MM.1S (cell line): ENCODE data around the gene WIF1.

Experiments used
- DNase-seq: peaks from one replicate; pipeline ENCODE4 v3.0.0-alpha.2; 2015
- H2AFZ ChIP-seq: fragments of 300-600 bp; sonication (generic); 2 replicates; pipeline ENCODE4 v1.6.0; 2016; ENCODE audit warnings: antibody characterized with exemption, low read length
- H3F3A ChIP-seq: fragments of 300-600 bp; sonication (generic); 2 replicates; pipeline ENCODE4 v1.6.1; 2016; ENCODE audit warnings: mild to moderate bottlenecking, antibody characterized with exemption, low read length, moderate library complexity, mixed read lengths; ENCODE audit not compliant: insufficient read depth
- H3K27ac ChIP-seq: fragments of 300-600 bp; sonication (generic); 2 replicates; pipeline ENCODE4 v1.5.1; 2016; ENCODE audit warnings: mild to moderate bottlenecking, low read length
- H3K27me3 ChIP-seq: fragments of 300-600 bp; sonication (generic); replicated peaks from 2 replicates; pipeline ENCODE4 v1.6.0; 2016; ENCODE audit warnings: low read length; ENCODE audit not compliant: insufficient read depth
- H3K36me3 ChIP-seq: fragments of 300-600 bp; sonication (generic); replicated peaks from 2 replicates; pipeline ENCODE4 v1.6.1; 2016; ENCODE audit warnings: mild to moderate bottlenecking, low read length, mixed read lengths; ENCODE audit not compliant: insufficient read depth
- H3K4me1 ChIP-seq: fragments of 300-600 bp; sonication (generic); 2 replicates; pipeline ENCODE4 v1.6.1; 2016; ENCODE audit warnings: low read length, mixed read lengths
- H3K4me2 ChIP-seq: fragments of 300-600 bp; sonication (generic); 2 replicates; pipeline ENCODE4 v1.6.0; 2016; ENCODE audit warnings: low read depth, low read length
- H3K4me3 ChIP-seq: fragments of 300-600 bp; sonication (generic); 2 replicates; pipeline ENCODE4 v1.5.1; 2016; ENCODE audit warnings: low read length, mixed read lengths
- H3K79me2 ChIP-seq: fragments of 300-600 bp; sonication (generic); 2 replicates; pipeline ENCODE4 v1.6.1; 2016; ENCODE audit warnings: mixed run types, low read length, mixed read lengths
- H3K9ac ChIP-seq: fragments of 300-600 bp; sonication (generic); 2 replicates; pipeline ENCODE4 v1.6.1; 2016; ENCODE audit warnings: low read length, mixed read lengths
- H3K9me2 ChIP-seq: fragments of 300-600 bp; sonication (generic); replicated peaks from 2 replicates; pipeline ENCODE4 v1.6.1; 2016; ENCODE audit warnings: mild to moderate bottlenecking, low read length, mixed read lengths; ENCODE audit not compliant: insufficient read depth
- H3K9me3 ChIP-seq: fragments of 300-600 bp; sonication (generic); replicated peaks from 2 replicates; pipeline ENCODE4 v1.6.1; 2016; ENCODE audit warnings: mild to moderate bottlenecking, low read length, mixed read lengths; ENCODE audit not compliant: insufficient read depth
- H4K20me1 ChIP-seq: fragments of 300-600 bp; sonication (generic); 2 replicates; pipeline ENCODE4 v1.6.1; 2016; ENCODE audit warnings: mild to moderate bottlenecking, low read length, moderate library complexity, mixed read lengths; ENCODE audit not compliant: insufficient read depth
- CTCF ChIP-seq: fragments of 300-600 bp; sonication (generic); IDR thresholded peaks from 2 replicates; pipeline ENCODE4 v1.5.1; 2016; ENCODE audit warnings: antibody characterized with exemption, low read length, mixed read lengths
- EZH2 ChIP-seq: fragments of 300-600 bp; sonication (generic); optimal IDR thresholded peaks from 2 replicates; pipeline ENCODE3; 2017; ENCODE audit warnings: low read depth, mild to moderate bottlenecking, antibody characterized with exemption, low read length, mixed read lengths
- EZH2phosphoT487 ChIP-seq: fragments of 300-600 bp; sonication (generic); IDR thresholded peaks from 2 replicates; pipeline ENCODE4 v1.6.1; 2018; ENCODE audit warnings: antibody characterized with exemption, low read length

The WIF1 gene

GRCh38 chr12:65133879-65134278, 12.8 kb upstream of the WIF1 start:
- Histone ChIP-seq H3K9me2 (no peaks in the 10 kb centered on the region), H3K27me3 (no peaks in the 10 kb centered on the region), H3K9ac (no peak overlapping the region), H3F3A (no peaks in the 10 kb centered on the region), H3K4me3 (no peak overlapping the region), H3K27ac (no peak overlapping the region), H3K4me1 (peaks cover 3% of the 10 kb centered on the region; the same call in 1 of the 2 replicates), H3K79me2 (no peaks in the 10 kb centered on the region), H3K36me3 (no peaks in the 10 kb centered on the region), H2AFZ (no peak overlapping the region), H4K20me1 (no peaks in the 10 kb centered on the region), H3K9me3 (no peaks in the 10 kb centered on the region), H3K4me2 (no peak overlapping the region)
- no peak for DNase-seq
- TF ChIP-seq EZH2 = no peak
- TF ChIP-seq CTCF = no peak
- no peak for TF ChIP-seq EZH2phosphoT487

GRCh38 chr12:65126482-65126881, 5.4 kb upstream of the WIF1 start:
- Histone ChIP-seq H3F3A (no peaks in the 10 kb centered on the region), H3K9me2 (no peaks in the 10 kb centered on the region), H3K79me2 (no peaks in the 10 kb centered on the region), H2AFZ (no peak overlapping the region), H3K9ac (no peak overlapping the region), H3K4me3 (no peak overlapping the region), H3K27me3 (no peaks in the 10 kb centered on the region), H3K36me3 (no peaks in the 10 kb centered on the region), H3K9me3 (no peaks in the 10 kb centered on the region), H4K20me1 (no peaks in the 10 kb centered on the region), H3K4me1 (no peaks in the 10 kb centered on the region), H3K27ac (no peak overlapping the region), H3K4me2 (no peak overlapping the region)
- no peak for TF ChIP-seq EZH2
- no peak for TF ChIP-seq CTCF
- TF ChIP-seq EZH2phosphoT487 = no peak
- DNase-seq = no peak

- no peaks in the 10 kb centered on the region for H4K20me1 ChIP-seq
- no peak overlapping the region for H3K27ac ChIP-seq
Measured at GRCh38 chr12:65125975-65126374, 4.9 kb upstream of the WIF1 start.

More at GRCh38 chr12:65125975-65126374, 4.9 kb upstream of the WIF1 start:
- H3F3A ChIP-seq = no peaks in the 10 kb centered on the region
- no peaks in the 10 kb centered on the region for H3K9me2 ChIP-seq
- no peak overlapping the region for H3K4me2 ChIP-seq
- no peak overlapping the region for H2AFZ ChIP-seq
- no peaks in the 10 kb centered on the region for H3K36me3 ChIP-seq
- H3K4me1 ChIP-seq = no peaks in the 10 kb centered on the region
- no peaks in the 10 kb centered on the region for H3K9me3 ChIP-seq
- H3K27me3 ChIP-seq = no peaks in the 10 kb centered on the region
- no peaks in the 10 kb centered on the region for H3K79me2 ChIP-seq
- TF ChIP-seq CTCF = no peak
- no peak for TF ChIP-seq EZH2
- no peak for TF ChIP-seq EZH2phosphoT487
- DNase-seq = no peak
- no peak overlapping the region for H3K4me3 ChIP-seq
- H3K9ac ChIP-seq = no peak overlapping the region
